Measurements from ENCODE around the gene SEMA6B. TPM values are rescaled to one million over a fixed set of nuclear protein-coding genes. Genes with fewer than 3 reads are reported as not detected.

The SEMA6B gene
- total and polyA plus RNA-seq, 2 donors (not counting 1 experiment from before 2014, with no cell fraction given): 0.42 TPM; not detected in 1

DNA sequence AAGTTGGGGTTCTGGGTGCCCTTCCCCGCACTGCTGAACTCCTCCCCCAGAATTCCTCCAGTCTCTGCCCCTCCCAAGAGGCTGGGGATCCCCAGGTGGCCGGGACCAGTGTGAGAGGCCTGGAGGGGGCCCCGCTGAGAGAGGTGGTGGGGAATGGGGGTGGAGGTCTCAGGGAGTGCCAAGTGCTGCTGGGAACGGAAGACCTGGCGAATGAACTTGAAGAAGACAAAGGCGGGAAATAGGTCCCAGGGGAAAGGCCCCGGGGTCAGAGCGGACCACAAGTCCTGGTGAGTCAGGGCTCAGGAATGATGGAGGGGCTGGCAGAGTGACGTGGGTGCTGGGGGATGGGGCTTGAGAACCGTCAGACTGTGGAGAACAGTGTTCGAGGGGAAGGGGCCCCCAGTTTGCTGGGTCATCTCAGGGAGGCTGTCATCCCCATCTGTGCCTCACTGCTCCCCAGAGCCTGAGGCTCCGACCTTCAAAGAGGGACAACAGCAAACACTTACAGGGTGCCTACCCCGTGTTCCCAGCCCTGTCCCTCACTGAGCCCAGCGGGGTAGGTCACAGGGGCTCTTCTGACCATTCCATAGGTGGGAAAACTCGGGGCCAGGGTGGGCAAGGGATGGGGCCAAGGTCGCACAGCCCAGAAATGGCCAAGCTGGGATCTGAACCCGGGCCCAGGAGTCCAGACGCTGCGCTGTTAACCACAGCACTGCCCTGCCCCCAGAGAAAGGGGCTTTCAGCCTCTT, 16.0 kb upstream of the SEMA6B start:
- Histone ChIP-seq H3K4me1 (ENCODE audit: control insufficient read depth in 2 of 2, insufficient read depth in 2 of 2, low read length in 2 of 2) (no peaks in the 10 kb centered on the region), H3K27me3 (replicated peaks in 1 of 4; ENCODE audit: control extremely low read depth in 1 of 4, control insufficient read depth in 3 of 4, insufficient read depth in 4 of 4, low read length in 3 of 4) (peaks cover 0 to 48% (median 21%) of the 10 kb centered on the region in 4 experiments), H2AFZ (ENCODE audit: insufficient read depth, low read depth, low read length, poor library complexity, severe bottlenecking) (no peak overlapping the region), H3K4me2 (replicated peaks; ENCODE audit: low read depth, low read length, poor library complexity, severe bottlenecking) (no peak overlapping the region), H3K79me2 (ENCODE audit: control insufficient read depth, insufficient read depth, low read length) (no peaks in the 10 kb centered on the region), H3K4me3 (ENCODE audit: control extremely low read depth in 1 of 5, extremely low read depth in 1 of 5, insufficient read depth in 1 of 5, low read depth in 2 of 5, low read length in 4 of 5) (no peak overlapping the region), H3K9me3 (ENCODE audit: control extremely low read depth in 1 of 3, control insufficient read depth in 2 of 3, insufficient read depth in 1 of 3, low read length in 2 of 3) (peaks cover 0 to 11% (median 0%) of the 10 kb centered on the region in 3 donors), H3K9ac (ENCODE audit: low read length) (no peak overlapping the region), H4K20me1 (ENCODE audit: control insufficient read depth, insufficient read depth, low read length, poor library complexity, severe bottlenecking) (no peaks in the 10 kb centered on the region), H3K36me3 (replicated peaks in 1 of 2; ENCODE audit: control extremely low read depth in 1 of 2, control insufficient read depth in 1 of 2, extremely low read depth in 1 of 2, insufficient read depth in 2 of 2, low read length in 1 of 2) (no peaks in the 10 kb centered on the region), H3K27ac (ENCODE audit: low read length in 2 of 2) (no peak overlapping the region)
- ATAC-seq (ENCODE audit: low read depth) (no peak), DNase-seq (no peak)
- H3K4me1 Mint-ChIP-seq: no peaks in the 10 kb centered on the region
- CTCF ChIA-PET: interaction anchor here (0.6 to 4.2 kb wide), 6 partner anchors 9 to 433 kb away, joined by 3 to 51 read pairs (median 7); partner anchors contain the start of gene SEMA6B
- no peaks in the 10 kb centered on the region for H3K9me3 Mint-ChIP-seq (ENCODE audit: insufficient read depth)
- intact Hi-C loops (cut with micrococcal nuclease): loop anchor here (1.0 kb wide), 1 partner anchor 61 kb away; no protein-coding TSS in a partner anchor
- H3K27me3 Mint-ChIP-seq: peaks cover 36% of the 10 kb centered on the region
- H3K4me3 Mint-ChIP-seq: no peak overlapping the region
- WGBS (ENCODE audit: insufficient coverage): 34% methylated on average over 16 of the region's 19 CpGs
- TF ChIP-seq, protein P1, sequence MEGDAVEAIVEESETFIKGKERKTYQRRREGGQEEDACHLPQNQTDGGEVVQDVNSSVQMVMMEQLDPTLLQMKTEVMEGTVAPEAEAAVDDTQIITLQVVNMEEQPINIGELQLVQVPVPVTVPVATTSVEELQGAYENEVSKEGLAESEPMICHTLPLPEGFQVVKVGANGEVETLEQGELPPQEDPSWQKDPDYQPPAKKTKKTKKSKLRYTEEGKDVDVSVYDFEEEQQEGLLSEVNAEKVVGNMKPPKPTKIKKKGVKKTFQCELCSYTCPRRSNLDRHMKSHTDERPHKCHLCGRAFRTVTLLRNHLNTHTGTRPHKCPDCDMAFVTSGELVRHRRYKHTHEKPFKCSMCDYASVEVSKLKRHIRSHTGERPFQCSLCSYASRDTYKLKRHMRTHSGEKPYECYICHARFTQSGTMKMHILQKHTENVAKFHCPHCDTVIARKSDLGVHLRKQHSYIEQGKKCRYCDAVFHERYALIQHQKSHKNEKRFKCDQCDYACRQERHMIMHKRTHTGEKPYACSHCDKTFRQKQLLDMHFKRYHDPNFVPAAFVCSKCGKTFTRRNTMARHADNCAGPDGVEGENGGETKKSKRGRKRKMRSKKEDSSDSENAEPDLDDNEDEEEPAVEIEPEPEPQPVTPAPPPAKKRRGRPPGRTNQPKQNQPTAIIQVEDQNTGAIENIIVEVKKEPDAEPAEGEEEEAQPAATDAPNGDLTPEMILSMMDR (IDR thresholded peaks at IDR 0.05): no peak
- TF ChIP-seq EZH2 (IDR thresholded peaks at IDR 0.05; ENCODE audit: borderline replicate concordance, insufficient read depth, low read depth, low read length, poor library complexity, severe bottlenecking): no peak
- no peak overlapping the region for H3K27ac Mint-ChIP-seq
- POLR2A ChIA-PET: no interaction called here

DNA sequence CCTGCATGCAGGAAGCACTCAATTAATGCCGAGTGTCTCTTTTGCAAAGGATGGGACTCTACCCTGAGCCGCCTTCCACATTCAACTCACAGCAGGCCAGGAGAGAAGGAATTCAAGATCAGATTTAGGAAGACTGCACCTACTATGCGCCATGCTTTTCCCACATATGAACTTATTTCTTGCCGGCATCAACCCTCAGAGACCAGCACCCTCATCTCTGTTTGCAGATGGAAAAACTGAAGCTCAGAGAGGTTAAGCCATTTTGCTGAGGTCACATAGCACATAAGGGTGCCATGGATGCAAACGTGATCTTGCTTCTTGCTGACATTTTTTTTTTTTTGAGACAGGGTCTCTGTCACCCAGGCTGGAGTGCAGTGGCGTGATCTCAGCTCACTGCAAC, 14.2 kb upstream of the SEMA6B start:
- Mint-ChIP-seq H3K27me3 (peaks cover 29% of the 10 kb centered on the region), H3K4me1 (no peaks in the 10 kb centered on the region), H3K4me3 (no peak overlapping the region), H3K27ac (no peak overlapping the region), H3K9me3 (ENCODE audit: insufficient read depth) (no peaks in the 10 kb centered on the region)
- Histone ChIP-seq H3K36me3 (replicated peaks in 1 of 2; ENCODE audit: control extremely low read depth in 1 of 2, control insufficient read depth in 1 of 2, extremely low read depth in 1 of 2, insufficient read depth in 2 of 2, low read length in 1 of 2) (no peaks in the 10 kb centered on the region), H3K4me1 (ENCODE audit: control insufficient read depth in 2 of 2, insufficient read depth in 2 of 2, low read length in 2 of 2) (no peaks in the 10 kb centered on the region), H3K9ac (ENCODE audit: low read length) (no peak overlapping the region), H3K79me2 (ENCODE audit: control insufficient read depth, insufficient read depth, low read length) (no peaks in the 10 kb centered on the region), H4K20me1 (ENCODE audit: control insufficient read depth, insufficient read depth, low read length, poor library complexity, severe bottlenecking) (no peaks in the 10 kb centered on the region), H3K27me3 (replicated peaks in 1 of 4; ENCODE audit: control extremely low read depth in 1 of 4, control insufficient read depth in 3 of 4, insufficient read depth in 4 of 4, low read length in 3 of 4) (peaks cover 0 to 30% (median 11%) of the 10 kb centered on the region in 4 experiments), H2AFZ (ENCODE audit: insufficient read depth, low read depth, low read length, poor library complexity, severe bottlenecking) (no peak overlapping the region), H3K4me2 (replicated peaks; ENCODE audit: low read depth, low read length, poor library complexity, severe bottlenecking) (no peak overlapping the region), H3K4me3 (ENCODE audit: control extremely low read depth in 1 of 5, extremely low read depth in 1 of 5, insufficient read depth in 1 of 5, low read depth in 2 of 5, low read length in 4 of 5) (no peak overlapping the region), H3K9me3 (ENCODE audit: control extremely low read depth in 1 of 3, control insufficient read depth in 2 of 3, insufficient read depth in 1 of 3, low read length in 2 of 3) (peaks cover 0 to 6% (median 0%) of the 10 kb centered on the region in 3 donors), H3K27ac (ENCODE audit: low read length in 2 of 2) (no peak overlapping the region)
- ChIA-PET POLR2A (no interaction called here), CTCF (interaction anchor here (0.6 to 1.7 kb wide), 4 partner anchors 60 to 1507 kb away, joined by 3 to 6 read pairs (median 4); no protein-coding TSS in a partner anchor)
- ATAC-seq (ENCODE audit: low read depth) (no peak), DNase-seq (no peak)
- intact Hi-C loops (cut with micrococcal nuclease): no loop called here
- TF ChIP-seq EZH2 (IDR thresholded peaks at IDR 0.05; ENCODE audit: borderline replicate concordance, insufficient read depth, low read depth, low read length, poor library complexity, severe bottlenecking): no peak
- TF ChIP-seq, protein P1 (IDR thresholded peaks at IDR 0.05): no peak
- 74% methylated on average over 4 of the region's 6 CpGs for WGBS (ENCODE audit: insufficient coverage)

All from B cell (primary cell).